ENCODE measurements around the gene KIRREL1.

Gene KIRREL1

DNA sequence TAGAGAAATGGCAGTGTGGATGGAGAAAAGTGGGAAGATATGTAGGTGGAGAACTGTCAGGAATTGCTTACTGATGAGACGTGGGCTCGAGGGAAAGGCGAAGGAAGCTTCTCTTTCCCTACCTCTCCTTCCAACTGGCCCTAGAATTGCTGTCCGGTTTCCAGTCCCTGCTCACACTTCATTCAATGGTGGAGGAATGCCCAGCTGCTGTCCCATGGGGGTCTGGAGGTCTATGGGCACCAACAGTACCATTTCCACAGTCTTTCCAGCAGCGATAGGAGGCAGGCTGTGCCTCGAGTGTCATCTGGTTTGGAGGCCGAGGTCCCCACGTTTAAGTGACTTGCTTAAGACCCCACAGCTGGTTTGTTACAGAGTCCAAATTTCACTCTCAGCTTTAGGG is 155.7 kb downstream of the KIRREL1 start:
- no peak for DNase-seq

All from bone marrow (tissue), 2 donors.